Fibroblast of skin of right biceps (primary cell): ENCODE results near the gene MME.
A peak's percentile ranks its signal among the peaks of the same experiment; 100 is the strongest.
"Not testable (repeated sequence)": the region's sequence is repeated elsewhere in the genome, so short reads cannot be mapped to it uniquely, and the experiment has no call there.

Experiments used
- DNase-seq: peaks from one replicate; pipeline ENCODE4 v3.0.0-alpha.2; 2013

Gene MME

GRCh38 chr3:155086051-155086450 lies 5.9 kb downstream of the MME start:
- peak; percentile 54 for DNase-seq

GRCh38 chr3:155088706-155089345 lies 8.7 kb downstream of the MME start:
- DNase-seq: peak; percentile 32

GRCh38 chr3:155089495-155089894 lies 9.4 kb downstream of the MME start:
- DNase-seq: no peak

- no peak for DNase-seq
These were observed 13.1 kb downstream of the MME start for GRCh38 chr3:155093261-155093660.

GRCh38 chr3:155096303-155097008 lies 16.3 kb downstream of the MME start:
- no peak for DNase-seq

GRCh38 chr3:155097009-155097349 lies 16.9 kb downstream of the MME start:
- DNase-seq: no peak

- peak; percentile 55 for DNase-seq
These were observed 21.3 kb downstream of the MME start for GRCh38 chr3:155101398-155101797.

GRCh38 chr3:155102329-155102728 lies 22.2 kb downstream of the MME start:
- peak; percentile 91 for DNase-seq

- DNase-seq: no peak
These were observed 23.6 kb downstream of the MME start for GRCh38 chr3:155103686-155104085.

GRCh38 chr3:155106119-155106518 lies 26.0 kb downstream of the MME start:
- DNase-seq: peak; percentile 53

- DNase-seq: no peak
These were observed 29.9 kb downstream of the MME start for GRCh38 chr3:155110022-155110421.

- DNase-seq: no peak
These were observed 31.1 kb downstream of the MME start for GRCh38 chr3:155110996-155111901.

GRCh38 chr3:155111971-155112370 lies 31.9 kb downstream of the MME start:
- no peak for DNase-seq

GRCh38 chr3:155112661-155113389 lies 32.7 kb downstream of the MME start:
- DNase-seq: no peak

GRCh38 chr3:155124745-155125144 lies 44.6 kb downstream of the MME start:
- DNase-seq: not testable (repeated sequence)

GRCh38 chr3:155129396-155129795 lies 49.3 kb downstream of the MME start:
- no peak for DNase-seq

GRCh38 chr3:155130001-155130400 lies 49.9 kb downstream of the MME start:
- no peak for DNase-seq

- peak; percentile 64 for DNase-seq
These were observed 51.0 kb downstream of the MME start for GRCh38 chr3:155131104-155131503.

GRCh38 chr3:155134311-155134710 lies 54.2 kb downstream of the MME start:
- not testable (repeated sequence) for DNase-seq

GRCh38 chr3:155135003-155135402 lies 54.9 kb downstream of the MME start:
- DNase-seq: no peak

GRCh38 chr3:155138677-155139076 lies 58.6 kb downstream of the MME start:
- no peak for DNase-seq

- DNase-seq: no peak
These were observed 67.5 kb downstream of the MME start for GRCh38 chr3:155147588-155147987.

GRCh38 chr3:155149494-155149893 lies 69.4 kb downstream of the MME start:
- DNase-seq: no peak
